Stimulated activated naive CD8-positive, alpha-beta T cell treated with anti-CD3 and anti-CD28 coated beads, Interleukin-15, Interleukin-2, amounts not matched to agents 100 ng/mL and 50 ng/mL, for 24 hours (primary cell): ENCODE data around the gene FBXW2.
A peak's percentile ranks its signal among the peaks of the same experiment; 100 is the strongest.
"Not testable (repeated sequence)": the region's sequence is repeated elsewhere in the genome, so short reads cannot be mapped to it uniquely, and the experiment has no call there.

Source experiments
- H3K27ac Mint-ChIP-seq: one replicate; pipeline ENCODE4 v1.8.0; 2021; ENCODE audit warnings: mild to moderate bottlenecking, mixed read lengths
- H3K27me3 Mint-ChIP-seq: one replicate; pipeline ENCODE4 v1.8.0; 2021; ENCODE audit warnings: mixed read lengths
- H3K36me3 Mint-ChIP-seq: one replicate; pipeline ENCODE4 v1.8.0; 2021; ENCODE audit warnings: low read depth, mixed read lengths
- H3K4me1 Mint-ChIP-seq: one replicate; pipeline ENCODE4 v1.8.0; 2021; ENCODE audit warnings: low read depth, mixed read lengths
- H3K4me3 Mint-ChIP-seq: one replicate; pipeline ENCODE4 v1.8.0; 2021; ENCODE audit warnings: mild to moderate bottlenecking, mixed read lengths
- H3K9me3 Mint-ChIP-seq: one replicate; pipeline ENCODE4 v1.8.0; 2021; ENCODE audit warnings: mixed read lengths

FBXW2 gene

GRCh38 chr9:120804784-120805363, 11.7 kb upstream of the FBXW2 start:
- H3K27me3 Mint-ChIP-seq, H3K4me1 Mint-ChIP-seq, H3K27ac Mint-ChIP-seq, H3K4me3 Mint-ChIP-seq: not testable (repeated sequence)
- H3K9me3 Mint-ChIP-seq = peaks cover 25% of the 10 kb centered on the region
- H3K36me3 Mint-ChIP-seq = peaks cover 42% of the 10 kb centered on the region

- Mint-ChIP-seq H3K4me3 (no peak overlapping the region), H3K4me1 (no peaks in the 10 kb centered on the region), H3K36me3 (peaks cover 15% of the 10 kb centered on the region), H3K27me3 (no peaks in the 10 kb centered on the region), H3K9me3 (peaks cover 5% of the 10 kb centered on the region), H3K27ac (no peak overlapping the region)
Observed at GRCh38 chr9:120801441-120801840, 8.2 kb upstream of the FBXW2 start.

GRCh38 chr9:120791161-120791560, 2.1 kb downstream of the FBXW2 start:
- peaks cover 61% of the 10 kb centered on the region for H3K36me3 Mint-ChIP-seq
- peak overlapping the region; percentile 93 for H3K4me3 Mint-ChIP-seq
- no peaks in the 10 kb centered on the region for H3K9me3 Mint-ChIP-seq
- H3K27me3 Mint-ChIP-seq = no peaks in the 10 kb centered on the region
- peak overlapping the region; percentile 68 for H3K27ac Mint-ChIP-seq
- peaks cover 70% of the 10 kb centered on the region for H3K4me1 Mint-ChIP-seq

GRCh38 chr9:120787933-120788332, 5.3 kb downstream of the FBXW2 start:
- no peaks in the 10 kb centered on the region for H3K9me3 Mint-ChIP-seq
- H3K27ac Mint-ChIP-seq = no peak overlapping the region
- no peak overlapping the region for H3K4me3 Mint-ChIP-seq
- H3K36me3 Mint-ChIP-seq = peaks cover 78% of the 10 kb centered on the region
- H3K27me3 Mint-ChIP-seq = no peaks in the 10 kb centered on the region
- H3K4me1 Mint-ChIP-seq = peaks cover 77% of the 10 kb centered on the region

- H3K9me3 Mint-ChIP-seq = no peaks in the 10 kb centered on the region
- peaks cover 57% of the 10 kb centered on the region for H3K4me1 Mint-ChIP-seq
- H3K27me3 Mint-ChIP-seq = no peaks in the 10 kb centered on the region
- peaks cover 66% of the 10 kb centered on the region for H3K36me3 Mint-ChIP-seq
- H3K4me3 Mint-ChIP-seq = no peak overlapping the region
- no peak overlapping the region for H3K27ac Mint-ChIP-seq
Observed at GRCh38 chr9:120783602-120784047, 9.6 kb downstream of the FBXW2 start.

- Mint-ChIP-seq H3K27ac (no peak overlapping the region), H3K27me3 (no peaks in the 10 kb centered on the region), H3K36me3 (peaks cover 64% of the 10 kb centered on the region), H3K4me1 (peaks cover 36% of the 10 kb centered on the region), H3K4me3 (no peak overlapping the region), H3K9me3 (no peaks in the 10 kb centered on the region)
Observed at GRCh38 chr9:120781236-120781635, 12.0 kb downstream of the FBXW2 start.

GRCh38 chr9:120780367-120780766, 12.8 kb downstream of the FBXW2 start:
- Mint-ChIP-seq H3K4me1 (peaks cover 30% of the 10 kb centered on the region), H3K27ac (no peak overlapping the region), H3K36me3 (peaks cover 65% of the 10 kb centered on the region), H3K9me3 (no peaks in the 10 kb centered on the region), H3K27me3 (no peaks in the 10 kb centered on the region), H3K4me3 (no peak overlapping the region)

GRCh38 chr9:120779227-120779626, 14.0 kb downstream of the FBXW2 start:
- Mint-ChIP-seq H3K36me3 (peaks cover 67% of the 10 kb centered on the region), H3K27ac (no peak overlapping the region), H3K9me3 (no peaks in the 10 kb centered on the region), H3K4me1 (peaks cover 26% of the 10 kb centered on the region), H3K27me3 (no peaks in the 10 kb centered on the region), H3K4me3 (no peak overlapping the region)

GRCh38 chr9:120778758-120779157, 14.5 kb downstream of the FBXW2 start:
- Mint-ChIP-seq H3K27ac (no peak overlapping the region), H3K4me1 (peaks cover 21% of the 10 kb centered on the region), H3K27me3 (no peaks in the 10 kb centered on the region), H3K36me3 (peaks cover 62% of the 10 kb centered on the region), H3K4me3 (no peak overlapping the region), H3K9me3 (no peaks in the 10 kb centered on the region)

- peaks cover 15% of the 10 kb centered on the region for H3K4me1 Mint-ChIP-seq
- H3K9me3 Mint-ChIP-seq = no peaks in the 10 kb centered on the region
- H3K4me3 Mint-ChIP-seq = no peak overlapping the region
- peaks cover 56% of the 10 kb centered on the region for H3K36me3 Mint-ChIP-seq
- no peak overlapping the region for H3K27ac Mint-ChIP-seq
- no peaks in the 10 kb centered on the region for H3K27me3 Mint-ChIP-seq
Observed at GRCh38 chr9:120777229-120777628, 16.0 kb downstream of the FBXW2 start.

- H3K27ac Mint-ChIP-seq = no peak overlapping the region
- no peak overlapping the region for H3K4me3 Mint-ChIP-seq
- peaks cover 15% of the 10 kb centered on the region for H3K4me1 Mint-ChIP-seq
- no peaks in the 10 kb centered on the region for H3K9me3 Mint-ChIP-seq
- no peaks in the 10 kb centered on the region for H3K27me3 Mint-ChIP-seq
- H3K36me3 Mint-ChIP-seq = peaks cover 52% of the 10 kb centered on the region
Observed at GRCh38 chr9:120776788-120777187, 16.4 kb downstream of the FBXW2 start.

GRCh38 chr9:120775859-120776258, 17.4 kb downstream of the FBXW2 start:
- no peaks in the 10 kb centered on the region for H3K9me3 Mint-ChIP-seq
- no peak overlapping the region for H3K27ac Mint-ChIP-seq
- no peak overlapping the region for H3K4me3 Mint-ChIP-seq
- H3K36me3 Mint-ChIP-seq = peaks cover 57% of the 10 kb centered on the region
- no peaks in the 10 kb centered on the region for H3K27me3 Mint-ChIP-seq
- H3K4me1 Mint-ChIP-seq = peaks cover 14% of the 10 kb centered on the region

GRCh38 chr9:120774719-120775118, 18.5 kb downstream of the FBXW2 start:
- H3K36me3 Mint-ChIP-seq = peaks cover 67% of the 10 kb centered on the region
- no peak overlapping the region for H3K4me3 Mint-ChIP-seq
- no peaks in the 10 kb centered on the region for H3K27me3 Mint-ChIP-seq
- H3K9me3 Mint-ChIP-seq = no peaks in the 10 kb centered on the region
- peaks cover 19% of the 10 kb centered on the region for H3K4me1 Mint-ChIP-seq
- peak overlapping the region; percentile 23 for H3K27ac Mint-ChIP-seq

GRCh38 chr9:120773256-120773655, 20.0 kb downstream of the FBXW2 start:
- H3K9me3 Mint-ChIP-seq = no peaks in the 10 kb centered on the region
- H3K27me3 Mint-ChIP-seq = no peaks in the 10 kb centered on the region
- H3K36me3 Mint-ChIP-seq = peaks cover 62% of the 10 kb centered on the region
- peaks cover 14% of the 10 kb centered on the region for H3K4me1 Mint-ChIP-seq
- H3K27ac Mint-ChIP-seq = no peak overlapping the region
- H3K4me3 Mint-ChIP-seq = no peak overlapping the region

GRCh38 chr9:120770931-120771330, 22.3 kb downstream of the FBXW2 start:
- Mint-ChIP-seq H3K27ac (no peak overlapping the region), H3K9me3 (no peaks in the 10 kb centered on the region), H3K27me3 (no peaks in the 10 kb centered on the region), H3K36me3 (peaks cover 63% of the 10 kb centered on the region), H3K4me1 (peaks cover 15% of the 10 kb centered on the region), H3K4me3 (no peak overlapping the region)

GRCh38 chr9:120768886-120769285, 24.3 kb downstream of the FBXW2 start:
- Mint-ChIP-seq H3K27ac (no peak overlapping the region), H3K27me3 (no peaks in the 10 kb centered on the region), H3K4me1 (peaks cover 15% of the 10 kb centered on the region), H3K4me3 (no peak overlapping the region), H3K9me3 (no peaks in the 10 kb centered on the region), H3K36me3 (peaks cover 68% of the 10 kb centered on the region)
